CD4-positive, alpha-beta T cell (primary cell): ENCODE data around the gene CFAP61. TPM values are rescaled to one million over a fixed set of nuclear protein-coding genes. Genes with fewer than 3 reads are reported as not detected.

Experiments used
- ATAC-seq: fragments of 200-7000 bp; cut with Tn5 transposase; one replicate; pipeline ENCODE4 v1.10.0; 2022; ENCODE audit warnings: mild to moderate bottlenecking; ENCODE audit not compliant: poor library complexity
- CTCF ChIA-PET: fragments of 350-600 bp; sonication (Branson Sonifier 250); formaldehyde crosslinking; loops from one replicate; lab custom pipeline; 2021; ENCODE audit warnings: antibody characterized with exemption, inconsistent platforms; lab: Charles Lee
- POLR2A ChIA-PET: fragments of 350-600 bp; sonication (Branson Sonifier 250); formaldehyde crosslinking; loops from one replicate; lab custom pipeline; 2021; ENCODE audit warnings: antibody characterized with exemption, inconsistent platforms; lab: Charles Lee
- DNase-seq, 14 experiments: peaks; one replicate each; pipeline ENCODE4 v3.0.0-alpha.2; 2013 to 2020; ENCODE audit warnings: mixed read lengths in 2 of 14
- H3K27ac ChIP-seq, 2 donors: one replicate each; pipeline versions ENCODE4 v1.5.1 to v1.7.0; 2013; ENCODE audit warnings: low read length in 2 of 2, low read depth in 1 of 2, mild to moderate bottlenecking in 1 of 2
- H3K27me3 ChIP-seq, 2 experiments: 1 replicate in 1 of 2; 2 replicates in 1 of 2; pipeline versions ENCODE4 v1.6.1 to v1.7.0; 2013; ENCODE audit warnings: low read length in 2 of 2, control low read depth in 1 of 2, mild to moderate bottlenecking in 1 of 2, moderate library complexity in 1 of 2; ENCODE audit not compliant: insufficient read depth in 2 of 2, control insufficient read depth in 1 of 2
- H3K36me3 ChIP-seq: one replicate; pipeline ENCODE4 v1.6.1; 2013; ENCODE audit warnings: low read length, control low read depth; ENCODE audit not compliant: insufficient read depth
- H3K4me1 ChIP-seq: one replicate; pipeline ENCODE4 v1.6.1; 2013; ENCODE audit warnings: low read length, control low read depth; ENCODE audit not compliant: insufficient read depth
- H3K4me3 ChIP-seq: one replicate; pipeline ENCODE4 v1.5.1; 2013; ENCODE audit warnings: mild to moderate bottlenecking, low read length, moderate library complexity
- H3K9me3 ChIP-seq, 2 experiments: 1 replicate in 1 of 2; 2 replicates in 1 of 2; pipeline versions ENCODE4 v1.6.1 to v1.7.0; 2013; ENCODE audit warnings: low read length in 2 of 2, mild to moderate bottlenecking in 2 of 2, control low read depth in 1 of 2, moderate library complexity in 1 of 2; ENCODE audit not compliant: control insufficient read depth in 1 of 2, insufficient read depth in 1 of 2
- H3K27ac Mint-ChIP-seq: one replicate; pipeline ENCODE4 v1.8.0; 2020; ENCODE audit warnings: mixed read lengths
- H3K27me3 Mint-ChIP-seq: one replicate; pipeline ENCODE4 v1.8.0; 2021; ENCODE audit warnings: mixed read lengths
- H3K36me3 Mint-ChIP-seq: one replicate; pipeline ENCODE4 v1.8.0; 2021; ENCODE audit warnings: low read depth, mixed read lengths
- H3K4me1 Mint-ChIP-seq: one replicate; pipeline ENCODE4 v1.8.0; 2021; ENCODE audit warnings: low read depth, mixed read lengths
- H3K4me3 Mint-ChIP-seq: one replicate; pipeline ENCODE4 v1.8.0; 2020; ENCODE audit warnings: mild to moderate bottlenecking, mixed read lengths
- H3K9me3 Mint-ChIP-seq: one replicate; pipeline ENCODE4 v1.8.0; 2020; ENCODE audit warnings: mixed read lengths
- CTCF ChIP-seq: fragments of 200-600 bp; IDR thresholded peaks from one replicate; pipeline ENCODE4 v1.8.0; 2022; ENCODE audit warnings: antibody characterized with exemption, mild to moderate bottlenecking
- intact Hi-C, 2 experiments: fragments of 100-400 bp; cut with DNase I in 1 of 2; cut with micrococcal nuclease in 1 of 2; formaldehyde crosslinking; loops; one replicate each; pipeline versions ENCODE4 v1.15.1 to v1.9.0; 2023 to 2025; cut with DNase I, micrococcal nuclease
- total RNA-seq, 174 experiments: library from RNA in 2 of 174; stranded (reverse) in 2 of 174; gene quantifications; one replicate each; pipeline ENCODE4 v1.2.3 and lab custom pipeline; 2021 to 2026

The CFAP61 gene
- total RNA-seq, 2 experiments from 2014 or later: not detected

DNA sequence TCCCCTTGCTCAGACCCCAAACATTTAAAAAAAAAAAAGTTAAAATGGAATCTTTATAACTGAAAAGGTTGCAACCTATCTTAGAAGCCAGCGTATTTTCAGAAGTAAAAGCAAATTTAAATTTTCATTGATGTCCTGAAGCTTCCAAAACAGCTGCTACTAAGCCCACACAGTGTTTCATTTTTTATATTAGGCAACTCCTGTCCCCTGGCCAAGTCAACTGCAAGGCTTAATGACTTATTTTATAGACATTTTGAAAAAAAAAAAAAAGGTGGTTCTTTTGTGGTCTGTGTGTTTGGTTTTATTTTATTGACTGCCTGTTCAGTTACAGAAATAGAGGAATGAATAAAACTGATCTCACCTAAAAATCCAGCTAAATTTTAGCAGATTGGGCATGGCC is 13.0 kb downstream of the CFAP61 start:
- H3K9me3 ChIP-seq: no peaks in the 10 kb centered on the region
- ChIA-PET POLR2A (no interaction called here), CTCF (no interaction called here)
- no peak overlapping the region for H3K4me3 Mint-ChIP-seq
- H3K9me3 Mint-ChIP-seq: no peaks in the 10 kb centered on the region
- H3K27ac ChIP-seq: no peak overlapping the region
- no peaks in the 10 kb centered on the region for H3K36me3 Mint-ChIP-seq
- H3K4me3 ChIP-seq: no peak overlapping the region
- peaks cover 8 to 9% of the 10 kb centered on the region in 2 experiments for H3K27me3 ChIP-seq
- no peaks in the 10 kb centered on the region for H3K36me3 ChIP-seq
- ATAC-seq: no peak
- TF ChIP-seq CTCF: no peak
- H3K4me1 ChIP-seq: no peaks in the 10 kb centered on the region
- no peak for DNase-seq
- H3K27me3 Mint-ChIP-seq: peaks cover 43% of the 10 kb centered on the region
- H3K4me1 Mint-ChIP-seq: no peaks in the 10 kb centered on the region
- intact Hi-C loops: no loop called here
- H3K27ac Mint-ChIP-seq: no peak overlapping the region

DNA sequence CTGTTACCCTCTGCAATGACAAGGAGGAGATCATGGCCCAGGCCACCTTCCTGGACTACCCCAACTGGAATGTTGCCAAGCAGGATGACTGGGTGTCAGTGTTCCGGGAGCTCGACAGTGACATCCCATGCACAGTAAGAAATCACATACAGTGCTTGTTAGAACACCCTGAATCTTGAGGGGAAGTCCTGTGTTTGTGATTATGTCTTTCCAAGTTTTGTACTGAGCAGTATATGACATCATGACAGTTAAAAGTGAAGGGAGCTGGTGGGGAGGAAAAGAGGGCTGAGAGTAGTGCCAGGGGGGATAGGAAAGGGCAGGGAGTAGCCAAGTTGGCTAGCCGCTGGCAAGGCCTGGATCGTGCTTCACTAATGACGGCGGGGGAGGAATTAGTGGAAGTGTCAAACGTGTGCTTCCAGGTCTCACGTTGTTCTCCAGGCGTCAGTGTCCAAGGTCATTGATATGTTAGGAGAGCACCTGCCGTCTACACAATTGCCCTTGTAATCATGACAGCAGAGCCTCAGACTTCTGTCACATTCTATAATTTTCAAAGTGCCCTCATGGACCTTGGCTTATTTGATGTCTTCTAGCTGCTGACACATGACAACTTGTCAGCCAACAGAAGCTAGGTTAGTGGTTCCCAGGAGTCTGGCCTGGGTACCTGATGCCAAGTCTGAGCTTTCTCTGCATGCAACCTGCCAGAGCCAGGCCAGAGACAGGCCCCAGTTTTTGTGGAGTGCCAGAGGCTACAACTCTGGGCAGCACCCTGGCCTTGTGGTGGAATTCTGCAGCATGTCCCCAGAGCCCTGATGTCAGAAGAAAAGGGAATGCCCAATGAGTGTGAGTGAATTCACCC is 18.8 kb downstream of the CFAP61 start:
- TF ChIP-seq CTCF: no peak
- Mint-ChIP-seq H3K9me3 (no peaks in the 10 kb centered on the region), H3K27ac (no peak overlapping the region), H3K36me3 (no peaks in the 10 kb centered on the region), H3K4me3 (no peak overlapping the region), H3K4me1 (no peaks in the 10 kb centered on the region), H3K27me3 (peaks cover 7% of the 10 kb centered on the region)
- Histone ChIP-seq H3K27me3 (peaks cover 0 to 3% of the 10 kb centered on the region in 2 experiments), H3K4me3 (no peak overlapping the region), H3K4me1 (no peaks in the 10 kb centered on the region), H3K9me3 (no peaks in the 10 kb centered on the region), H3K27ac (no peak overlapping the region), H3K36me3 (no peaks in the 10 kb centered on the region)
- CTCF ChIA-PET: no interaction called here
- ATAC-seq (no peak), DNase-seq (no peak)
- POLR2A ChIA-PET: no interaction called here
- intact Hi-C loops: no loop called here

DNA sequence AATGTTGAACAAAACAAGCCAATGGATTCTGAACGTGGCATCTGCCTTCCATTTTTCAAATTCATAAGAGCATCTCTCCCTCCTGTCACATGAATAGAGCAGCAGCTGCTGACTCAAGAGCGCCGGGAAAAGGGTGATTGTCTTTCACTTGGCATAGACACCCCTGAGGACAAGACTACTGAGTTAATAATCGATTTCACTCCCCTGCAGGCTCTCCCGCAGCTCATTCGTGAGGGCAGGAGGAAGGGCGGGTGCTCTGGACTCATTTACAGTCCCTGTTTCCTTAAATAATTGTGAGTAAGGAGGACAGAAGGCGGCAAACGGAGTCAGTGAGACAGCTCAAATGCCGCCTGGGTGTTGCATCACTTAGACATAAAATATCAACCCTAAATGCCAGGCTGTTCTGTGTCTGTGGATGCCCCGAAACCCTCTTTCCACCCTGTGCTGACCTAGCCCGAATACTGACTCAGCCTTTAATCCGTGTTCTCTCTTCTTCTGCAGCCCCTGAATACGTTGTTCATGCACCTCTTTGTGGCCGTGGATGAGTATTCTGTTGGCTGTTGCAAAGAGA is 21.6 kb downstream of the CFAP61 start:
- Mint-ChIP-seq H3K27me3 (peaks cover 3% of the 10 kb centered on the region), H3K36me3 (no peaks in the 10 kb centered on the region), H3K27ac (no peak overlapping the region), H3K4me3 (no peak overlapping the region), H3K9me3 (no peaks in the 10 kb centered on the region), H3K4me1 (no peaks in the 10 kb centered on the region)
- no peaks in the 10 kb centered on the region for H3K9me3 ChIP-seq
- POLR2A ChIA-PET: no interaction called here
- TF ChIP-seq CTCF: no peak
- no peak overlapping the region for H3K27ac ChIP-seq
- H3K27me3 ChIP-seq: peaks cover 3 to 6% of the 10 kb centered on the region in 2 experiments
- intact Hi-C loops: no loop called here
- no peak for DNase-seq
- CTCF ChIA-PET: no interaction called here
- H3K4me1 ChIP-seq: no peaks in the 10 kb centered on the region
- H3K36me3 ChIP-seq: no peaks in the 10 kb centered on the region
- no peak overlapping the region for H3K4me3 ChIP-seq
- ATAC-seq: no peak
